ENCODE measurements around the gene SLC35E4.

DNA sequence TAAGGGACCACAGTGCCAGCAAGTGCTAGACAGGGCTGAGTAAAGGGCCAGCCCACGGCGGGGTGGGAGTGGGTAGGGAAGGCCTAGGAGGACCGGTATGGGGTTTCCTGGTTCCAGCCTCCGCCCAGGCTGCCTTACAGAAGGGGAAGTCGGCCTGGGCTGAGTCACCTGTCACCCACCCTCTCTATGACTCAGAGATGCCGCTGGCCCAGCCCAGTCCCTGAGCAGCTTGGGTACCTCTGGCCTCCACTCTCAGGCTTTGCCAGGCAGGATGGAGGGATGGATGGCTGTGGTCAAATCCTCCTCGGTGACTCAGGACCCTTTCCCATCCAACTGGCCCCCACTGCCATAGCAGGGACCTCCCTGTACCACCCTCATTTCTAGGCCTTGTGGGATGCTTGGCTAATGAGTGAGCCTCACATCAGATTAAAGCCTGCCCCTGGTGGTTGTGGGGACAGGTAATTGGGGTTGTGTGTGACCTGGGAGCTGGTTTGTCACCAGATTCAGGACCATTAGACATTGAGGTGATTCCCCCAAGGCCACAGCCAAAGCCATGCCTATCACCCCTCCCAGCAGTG lies 13.9 kb downstream of the SLC35E4 start:
- TF ChIP-seq POLR2AphosphoS5 (IDR thresholded peaks at IDR 0.05; ENCODE audit: low read depth, low read length) (no peak), REST (IDR thresholded peaks at IDR 0.05; ENCODE audit: insufficient read depth in 1 of 2, low read depth in 2 of 2, low read length in 2 of 2) (no peak)

Data from PFSK-1 (cell line).